Measurements from ENCODE around the gene C9orf43. TPM values are rescaled to one million over a fixed set of nuclear protein-coding genes. Genes with fewer than 3 reads are reported as not detected.
"Not testable (repeated sequence)": the region's sequence is repeated elsewhere in the genome, so short reads cannot be mapped to it uniquely, and the experiment has no call there.

The C9orf43 gene
- total RNA-seq, 1 donor = 0.21 TPM

GRCh38 chr9:113427629-113428028 is 17.1 kb downstream of the C9orf43 start:
- H3K4me1 ChIP-seq (ENCODE audit: insufficient read depth, low read length) = peaks cover 9% of the 10 kb centered on the region
- H3K27me3 ChIP-seq (ENCODE audit: insufficient read depth, low read length) = no peaks in the 10 kb centered on the region
- no peak overlapping the region for H3K4me3 ChIP-seq (ENCODE audit: low read length)
- no peaks in the 10 kb centered on the region for H3K9me3 ChIP-seq (ENCODE audit: low read depth, low read length)

- Histone ChIP-seq H3K4me1 (ENCODE audit: insufficient read depth, low read length) (peaks cover 9% of the 10 kb centered on the region), H3K9me3 (ENCODE audit: low read depth, low read length) (no peaks in the 10 kb centered on the region), H3K27me3 (ENCODE audit: insufficient read depth, low read length) (no peaks in the 10 kb centered on the region), H3K4me3 (ENCODE audit: low read length) (no peak overlapping the region)
Observed at GRCh38 chr9:113428062-113428615, 17.6 kb downstream of the C9orf43 start.

GRCh38 chr9:113431191-113431590 is 20.6 kb downstream of the C9orf43 start:
- H3K9me3 ChIP-seq (ENCODE audit: low read depth, low read length) = no peaks in the 10 kb centered on the region
- H3K27me3 ChIP-seq (ENCODE audit: insufficient read depth, low read length) = no peaks in the 10 kb centered on the region

GRCh38 chr9:113436728-113437515 is 26.4 kb downstream of the C9orf43 start:
- no peaks in the 10 kb centered on the region for H3K4me1 ChIP-seq (ENCODE audit: insufficient read depth, low read length)
- H3K27me3 ChIP-seq (ENCODE audit: insufficient read depth, low read length) = no peaks in the 10 kb centered on the region
- no peaks in the 10 kb centered on the region for H3K9me3 ChIP-seq (ENCODE audit: low read depth, low read length)
- H3K4me3 ChIP-seq (ENCODE audit: low read length) = no peak overlapping the region

More at GRCh38 chr9:113431191-113431590, 20.6 kb downstream of the C9orf43 start:
- H3K4me3 ChIP-seq (ENCODE audit: low read length) = no peak overlapping the region
- H3K4me1 ChIP-seq (ENCODE audit: insufficient read depth, low read length) = peaks cover 5% of the 10 kb centered on the region

GRCh38 chr9:113437716-113438115 is 27.2 kb downstream of the C9orf43 start:
- not testable (repeated sequence) for H3K27me3 ChIP-seq (ENCODE audit: insufficient read depth, low read length); H3K4me3 ChIP-seq (ENCODE audit: low read length); H3K4me1 ChIP-seq (ENCODE audit: insufficient read depth, low read length); H3K9me3 ChIP-seq (ENCODE audit: low read depth, low read length)

GRCh38 chr9:113444736-113445135 is 34.2 kb downstream of the C9orf43 start:
- H3K4me1 ChIP-seq (ENCODE audit: insufficient read depth, low read length) = no peaks in the 10 kb centered on the region

GRCh38 chr9:113446323-113446740 is 35.8 kb downstream of the C9orf43 start:
- Histone ChIP-seq H3K4me1 (ENCODE audit: insufficient read depth, low read length) (no peaks in the 10 kb centered on the region), H3K27me3 (ENCODE audit: insufficient read depth, low read length) (no peaks in the 10 kb centered on the region), H3K9me3 (ENCODE audit: low read depth, low read length) (no peaks in the 10 kb centered on the region)

More at GRCh38 chr9:113444736-113445135, 34.2 kb downstream of the C9orf43 start:
- H3K27me3 ChIP-seq (ENCODE audit: insufficient read depth, low read length) = no peaks in the 10 kb centered on the region
- H3K4me3 ChIP-seq (ENCODE audit: low read length) = no peak overlapping the region
- H3K9me3 ChIP-seq (ENCODE audit: low read depth, low read length) = no peaks in the 10 kb centered on the region

GRCh38 chr9:113449376-113449775 is 38.8 kb downstream of the C9orf43 start:
- Histone ChIP-seq H3K9me3 (ENCODE audit: low read depth, low read length) (no peaks in the 10 kb centered on the region), H3K27me3 (ENCODE audit: insufficient read depth, low read length) (no peaks in the 10 kb centered on the region), H3K4me1 (ENCODE audit: insufficient read depth, low read length) (no peaks in the 10 kb centered on the region), H3K4me3 (ENCODE audit: low read length) (no peak overlapping the region)

More at GRCh38 chr9:113446323-113446740, 35.8 kb downstream of the C9orf43 start:
- H3K4me3 ChIP-seq (ENCODE audit: low read length) = no peak overlapping the region

- H3K9me3 ChIP-seq (ENCODE audit: low read depth, low read length) = no peaks in the 10 kb centered on the region
- H3K4me3 ChIP-seq (ENCODE audit: low read length) = no peak overlapping the region
- H3K27me3 ChIP-seq (ENCODE audit: insufficient read depth, low read length) = no peaks in the 10 kb centered on the region
- peaks cover 14% of the 10 kb centered on the region for H3K4me1 ChIP-seq (ENCODE audit: insufficient read depth, low read length)
Observed at GRCh38 chr9:113452113-113452605, 41.6 kb downstream of the C9orf43 start.

GRCh38 chr9:113454914-113455761 is 44.6 kb downstream of the C9orf43 start:
- no peaks in the 10 kb centered on the region for H3K9me3 ChIP-seq (ENCODE audit: low read depth, low read length)
- no peaks in the 10 kb centered on the region for H3K27me3 ChIP-seq (ENCODE audit: insufficient read depth, low read length)
- H3K4me1 ChIP-seq (ENCODE audit: insufficient read depth, low read length) = peaks cover 14% of the 10 kb centered on the region
- H3K4me3 ChIP-seq (ENCODE audit: low read length) = no peak overlapping the region

GRCh38 chr9:113456235-113456634 is 45.7 kb downstream of the C9orf43 start:
- Histone ChIP-seq H3K4me3 (ENCODE audit: low read length) (no peak overlapping the region), H3K9me3 (ENCODE audit: low read depth, low read length) (no peaks in the 10 kb centered on the region), H3K4me1 (ENCODE audit: insufficient read depth, low read length) (peaks cover 14% of the 10 kb centered on the region), H3K27me3 (ENCODE audit: insufficient read depth, low read length) (no peaks in the 10 kb centered on the region)

GRCh38 chr9:113461285-113461684 is 50.7 kb downstream of the C9orf43 start:
- H3K9me3 ChIP-seq (ENCODE audit: low read depth, low read length) = no peaks in the 10 kb centered on the region
- no peaks in the 10 kb centered on the region for H3K27me3 ChIP-seq (ENCODE audit: insufficient read depth, low read length)
- H3K4me3 ChIP-seq (ENCODE audit: low read length) = no peak overlapping the region
- peaks cover 1% of the 10 kb centered on the region for H3K4me1 ChIP-seq (ENCODE audit: insufficient read depth, low read length)

GRCh38 chr9:113461943-113462342 is 51.4 kb downstream of the C9orf43 start:
- Histone ChIP-seq H3K27me3 (ENCODE audit: insufficient read depth, low read length) (no peaks in the 10 kb centered on the region), H3K9me3 (ENCODE audit: low read depth, low read length) (no peaks in the 10 kb centered on the region), H3K4me1 (ENCODE audit: insufficient read depth, low read length) (no peaks in the 10 kb centered on the region), H3K4me3 (ENCODE audit: low read length) (no peak overlapping the region)

GRCh38 chr9:113462781-113463286 is 52.3 kb downstream of the C9orf43 start:
- Histone ChIP-seq H3K27me3 (ENCODE audit: insufficient read depth, low read length) (no peaks in the 10 kb centered on the region), H3K9me3 (ENCODE audit: low read depth, low read length) (no peaks in the 10 kb centered on the region), H3K4me3 (ENCODE audit: low read length) (no peak overlapping the region), H3K4me1 (ENCODE audit: insufficient read depth, low read length) (no peaks in the 10 kb centered on the region)

Data from mononuclear cell (primary cell).